Calu3 (cell line): ENCODE data around the gene THBS4. TPM values are rescaled to one million over a fixed set of nuclear protein-coding genes. Genes with fewer than 3 reads are reported as not detected.

Source experiments
- BruUV-seq: library from RNA; stranded (reverse); fragments of 400-500 nt; replicated peaks from 2 replicates; lab custom pipeline; 2021; lab: Mats Ljungman, UMichigan
- CTCF ChIA-PET: fragments of 300-600 bp; sonication (Branson Sonifier 250); formaldehyde crosslinking; loops from one replicate; lab custom pipeline; 2022; ENCODE audit warnings: antibody characterized with exemption; lab: Charles Lee
- DNase-seq: peaks from one replicate; pipeline ENCODE4 v3.0.0; 2022
- H3K27ac Mint-ChIP-seq: one replicate; pipeline ENCODE4 v1.8.0; 2022; ENCODE audit warnings: mixed read lengths; ENCODE audit not compliant: unreplicated experiment
- H3K27me3 Mint-ChIP-seq: one replicate; pipeline ENCODE4 v1.8.0; 2022; ENCODE audit warnings: mixed read lengths; ENCODE audit not compliant: unreplicated experiment
- H3K36me3 Mint-ChIP-seq: one replicate; pipeline ENCODE4 v1.8.0; 2022; ENCODE audit warnings: mild to moderate bottlenecking, moderate library complexity, mixed read lengths; ENCODE audit not compliant: insufficient read depth, unreplicated experiment
- H3K4me1 Mint-ChIP-seq: one replicate; pipeline ENCODE4 v1.8.0; 2022; ENCODE audit warnings: mild to moderate bottlenecking, low read depth, mixed read lengths; ENCODE audit not compliant: unreplicated experiment
- H3K4me3 Mint-ChIP-seq: one replicate; pipeline ENCODE4 v1.8.0; 2022; ENCODE audit warnings: mild to moderate bottlenecking, low read depth, moderate library complexity, mixed read lengths; ENCODE audit not compliant: unreplicated experiment
- H3K9me3 Mint-ChIP-seq: one replicate; pipeline ENCODE4 v1.8.0; 2022; ENCODE audit warnings: low read depth, mixed read lengths; ENCODE audit not compliant: unreplicated experiment
- CTCF ChIP-seq: fragments of 200-600 bp; IDR thresholded peaks from one replicate; pipeline ENCODE4 v1.8.0; 2022; ENCODE audit warnings: antibody characterized with exemption; ENCODE audit not compliant: unreplicated experiment
- intact Hi-C: fragments of 100-400 bp; cut with micrococcal nuclease; formaldehyde crosslinking; loops from one replicate; pipeline ENCODE4 v1.10.0; 2022; ENCODE audit not compliant: unreplicated experiment
- total RNA-seq: library from RNA; stranded (reverse); gene quantifications from 2 replicates; pipeline ENCODE4 v1.2.3, GENCODE V29; 2022

The THBS4 gene
- total RNA-seq, 1 experiment from 2014 or later, result 0.52 TPM

- H3K4me1 Mint-ChIP-seq, result no peaks in the 10 kb centered on the region
- no peaks in the 10 kb centered on the region for H3K36me3 Mint-ChIP-seq
- no peaks in the 10 kb centered on the region for H3K9me3 Mint-ChIP-seq
- H3K27ac Mint-ChIP-seq, result no peak overlapping the region
- DNase-seq, result no peak
- no peaks in the 10 kb centered on the region for H3K27me3 Mint-ChIP-seq
- H3K4me3 Mint-ChIP-seq, result no peak overlapping the region
- CTCF ChIA-PET, result no interaction called here
- intact Hi-C loops, result no loop called here
- no peak for TF ChIP-seq CTCF
- no TSS peak for BruUV-seq
Measured at GRCh38 chr5:80101993-80102392, 66.8 kb downstream of the THBS4 start.

GRCh38 chr5:80103371-80103770 is 68.2 kb downstream of the THBS4 start:
- no peak overlapping the region for H3K4me3 Mint-ChIP-seq
- no peak for TF ChIP-seq CTCF

GRCh38 chr5:80105698-80106439 is 70.7 kb downstream of the THBS4 start:
- Mint-ChIP-seq H3K27ac (no peak overlapping the region), H3K9me3 (no peaks in the 10 kb centered on the region), H3K4me3 (no peak overlapping the region), H3K36me3 (no peaks in the 10 kb centered on the region), H3K4me1 (peaks cover 2% of the 10 kb centered on the region), H3K27me3 (no peaks in the 10 kb centered on the region)
- intact Hi-C loops, result no loop called here
- no peak for TF ChIP-seq CTCF
- BruUV-seq, result no TSS peak
- no peak for DNase-seq
- CTCF ChIA-PET, result no interaction called here

More at GRCh38 chr5:80103371-80103770, 68.2 kb downstream of the THBS4 start:
- no peaks in the 10 kb centered on the region for H3K36me3 Mint-ChIP-seq
- intact Hi-C loops, result no loop called here
- H3K27ac Mint-ChIP-seq, result no peak overlapping the region
- H3K9me3 Mint-ChIP-seq, result no peaks in the 10 kb centered on the region
- H3K27me3 Mint-ChIP-seq, result no peaks in the 10 kb centered on the region
- CTCF ChIA-PET, result interaction anchor here (1.0 kb wide), 1 partner anchor 24 kb away, joined by 4 read pairs; no protein-coding TSS in a partner anchor
- no peaks in the 10 kb centered on the region for H3K4me1 Mint-ChIP-seq
- no peak for DNase-seq
- no TSS peak for BruUV-seq

GRCh38 chr5:80106916-80107315 is 71.8 kb downstream of the THBS4 start:
- intact Hi-C loops, result no loop called here
- H3K27ac Mint-ChIP-seq, result no peak overlapping the region
- H3K27me3 Mint-ChIP-seq, result no peaks in the 10 kb centered on the region
- CTCF ChIA-PET, result interaction anchor here (0.6 kb wide), 1 partner anchor 10 kb away, joined by 3 read pairs; no protein-coding TSS in a partner anchor
- H3K4me3 Mint-ChIP-seq, result no peak overlapping the region
- no peaks in the 10 kb centered on the region for H3K36me3 Mint-ChIP-seq
- H3K9me3 Mint-ChIP-seq, result no peaks in the 10 kb centered on the region
- no TSS peak for BruUV-seq
- no peak for TF ChIP-seq CTCF
- DNase-seq, result no peak
- peaks cover 12% of the 10 kb centered on the region for H3K4me1 Mint-ChIP-seq
